Ureter (tissue), 1 donor: ENCODE data around the gene ACTC1. TPM values are rescaled to one million over a fixed set of nuclear protein-coding genes. Genes with fewer than 3 reads are reported as not detected.

Experiments
- DNase-seq: peaks from one replicate; pipeline ENCODE4 v3.0.0-alpha.2; 2020; ENCODE audit warnings: low spot score
- total RNA-seq: library from RNA; stranded (reverse); gene quantifications from one replicate; pipeline ENCODE4 v1.2.4, GENCODE V29; 2023
- donor health status: DM: yes; HTN: yes; CAD: no.

ACTC1 gene
- total RNA-seq, 1 donor from 2014 or later: 29.7 TPM

DNA sequence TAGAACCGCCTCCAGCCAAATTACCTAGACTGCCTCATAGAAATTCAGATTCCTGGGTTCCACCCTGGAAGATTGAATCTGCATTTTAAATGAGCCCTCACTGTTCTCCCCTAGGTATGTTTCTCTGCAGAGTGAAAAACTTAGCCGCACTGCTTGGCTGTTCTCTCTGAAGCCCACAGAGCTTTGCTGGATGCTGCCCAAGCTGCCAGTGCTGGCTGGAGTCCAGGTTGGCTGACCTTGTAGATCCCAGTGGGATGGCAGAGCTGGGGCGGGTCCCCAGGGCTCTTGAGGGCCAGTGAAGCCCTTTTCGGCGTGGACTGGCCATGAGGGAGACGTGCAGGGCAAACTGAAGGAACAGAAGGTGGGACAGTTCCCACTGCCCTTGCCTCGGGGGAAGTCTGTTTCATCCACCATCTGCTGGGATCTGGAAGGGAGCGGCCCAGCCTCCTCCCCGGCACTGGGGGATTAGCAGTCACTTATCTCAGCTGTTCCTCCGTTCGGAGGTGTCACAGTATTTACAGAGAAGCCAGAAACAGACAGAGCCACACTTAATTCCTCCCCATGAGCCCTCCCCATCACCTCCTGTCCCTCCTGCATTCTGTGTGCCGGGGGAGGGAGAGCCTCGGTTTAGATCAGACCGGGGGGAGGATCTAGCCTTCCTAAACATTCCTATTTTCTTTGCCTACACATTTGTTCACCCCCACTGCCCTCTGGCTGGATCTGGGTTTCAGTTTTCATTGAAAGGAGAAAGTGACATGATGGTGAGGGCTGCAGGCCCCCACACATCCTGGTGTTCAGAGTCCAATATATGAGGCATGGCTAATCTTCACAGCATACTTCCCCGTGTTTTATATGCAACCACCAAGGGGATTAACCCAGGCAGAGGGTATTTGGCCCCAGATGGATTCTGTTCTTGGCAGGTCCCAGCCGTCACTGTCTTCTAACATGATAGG is 4.1 kb upstream of the ACTC1 start:
- DNase-seq: peak; percentile 56

DNA sequence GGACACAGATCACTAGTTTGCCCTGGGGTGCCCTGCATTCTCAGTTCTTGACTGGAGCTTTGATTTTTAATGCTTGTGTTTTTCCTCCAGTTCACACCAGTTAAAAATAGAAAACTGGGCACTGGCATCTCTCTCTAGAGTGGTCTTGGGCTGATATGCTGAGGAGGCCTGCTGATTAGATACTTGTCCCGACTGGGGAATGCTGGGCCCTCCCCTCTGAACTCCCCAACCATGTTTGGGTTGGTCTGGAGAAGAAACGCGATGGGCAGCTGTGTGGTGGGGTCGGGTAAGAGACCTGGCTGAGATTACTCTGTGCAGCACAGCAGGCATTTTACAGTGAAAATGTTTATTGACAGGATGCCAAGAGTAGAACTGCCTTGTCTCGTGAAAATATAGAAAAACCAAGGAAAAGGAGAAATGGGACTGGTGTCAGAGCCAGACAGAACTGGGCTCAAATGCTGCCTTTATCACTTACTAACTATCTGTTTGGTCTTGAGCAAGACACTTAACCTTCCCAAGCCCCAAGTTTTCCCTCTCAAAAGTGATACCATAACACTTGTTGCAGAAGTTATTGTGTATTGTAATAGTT is 1.6 kb upstream of the ACTC1 start:
- DNase-seq: no peak

DNA sequence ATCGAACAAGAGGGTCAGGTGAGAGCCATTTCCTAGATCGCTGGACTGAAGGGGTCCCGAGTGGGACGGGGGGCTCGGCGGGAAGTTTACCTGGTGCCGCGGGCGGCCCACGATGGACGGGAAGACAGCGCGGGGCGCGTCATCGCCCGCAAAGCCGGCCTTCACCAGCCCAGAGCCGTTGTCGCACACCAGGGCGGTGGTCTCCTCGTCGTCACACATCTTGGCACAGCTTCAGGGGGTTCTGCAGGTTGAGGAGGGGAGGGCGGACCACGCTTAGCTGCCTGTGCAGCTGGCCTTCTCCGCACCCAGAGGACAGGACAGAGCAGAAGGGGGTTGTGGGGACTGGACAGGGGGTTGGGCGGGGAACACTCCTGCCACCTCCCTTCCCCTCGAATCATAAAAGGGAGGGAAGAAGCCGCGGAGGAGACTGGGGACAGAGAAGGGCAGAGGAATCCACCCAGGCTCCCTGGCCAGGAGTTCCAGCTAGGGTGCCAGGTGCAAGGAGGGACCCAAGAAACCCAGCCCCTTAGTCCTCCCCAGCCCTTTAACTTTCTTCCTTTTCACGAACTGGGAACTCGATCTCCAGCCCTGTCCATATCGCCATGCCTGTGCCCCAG is 651 bp downstream of the ACTC1 start:
- DNase-seq: no peak

DNA sequence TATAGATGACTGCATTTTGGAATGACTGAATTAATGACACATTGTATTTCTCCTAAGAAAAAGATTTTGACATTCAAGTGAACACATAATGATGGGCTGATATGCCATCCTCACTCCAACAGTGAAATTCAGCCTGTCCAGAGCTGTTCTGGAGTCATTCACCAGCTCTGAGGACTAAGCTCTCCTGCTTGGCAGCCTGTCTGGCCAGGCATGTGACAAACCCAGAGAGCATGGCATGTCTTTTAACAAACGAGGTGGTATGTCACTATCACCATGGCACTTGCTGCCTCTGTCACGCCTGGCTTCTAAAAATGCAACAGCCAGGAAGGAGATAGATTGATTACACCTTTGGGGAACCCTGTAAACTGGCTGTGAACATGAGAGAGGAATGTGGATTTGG is 1.4 kb downstream of the ACTC1 start:
- DNase-seq: no peak

DNA sequence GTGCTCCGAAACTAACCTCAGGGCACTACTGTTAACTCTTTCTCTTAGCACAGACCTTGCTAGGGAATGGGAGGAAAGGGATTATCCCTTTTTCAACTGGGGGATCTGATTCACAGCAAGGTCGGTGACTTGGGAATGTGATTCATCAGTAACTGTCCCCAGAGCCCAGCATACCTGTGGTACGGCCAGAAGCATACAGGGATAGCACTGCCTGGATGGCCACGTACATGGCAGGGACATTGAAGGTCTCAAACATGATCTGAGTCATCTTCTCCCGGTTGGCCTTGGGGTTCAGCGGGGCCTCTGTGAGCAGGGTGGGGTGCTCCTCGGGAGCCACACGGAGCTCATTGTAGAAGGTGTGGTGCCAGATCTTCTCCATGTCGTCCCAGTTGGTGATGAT is 2.3 kb downstream of the ACTC1 start:
- DNase-seq: no peak

DNA sequence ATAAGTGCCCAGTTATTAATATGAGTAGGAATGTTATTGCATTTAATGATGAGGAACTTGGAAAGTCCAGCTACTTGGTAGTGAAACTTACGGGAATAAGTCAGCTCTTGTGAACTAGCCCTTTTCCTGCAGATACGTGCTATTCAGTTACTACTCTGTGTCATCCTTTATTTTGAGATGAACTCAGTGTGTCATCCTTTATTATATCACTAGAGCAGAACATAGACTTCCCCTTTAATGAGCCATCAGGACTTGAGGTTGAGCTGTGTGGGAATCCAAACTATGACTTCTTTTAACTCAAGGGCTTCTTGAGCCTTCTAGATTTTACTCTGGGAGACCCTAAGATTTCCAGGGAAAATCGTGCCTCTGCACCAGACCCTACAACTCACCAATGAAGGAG is 3.6 kb downstream of the ACTC1 start:
- DNase-seq: no peak

DNA sequence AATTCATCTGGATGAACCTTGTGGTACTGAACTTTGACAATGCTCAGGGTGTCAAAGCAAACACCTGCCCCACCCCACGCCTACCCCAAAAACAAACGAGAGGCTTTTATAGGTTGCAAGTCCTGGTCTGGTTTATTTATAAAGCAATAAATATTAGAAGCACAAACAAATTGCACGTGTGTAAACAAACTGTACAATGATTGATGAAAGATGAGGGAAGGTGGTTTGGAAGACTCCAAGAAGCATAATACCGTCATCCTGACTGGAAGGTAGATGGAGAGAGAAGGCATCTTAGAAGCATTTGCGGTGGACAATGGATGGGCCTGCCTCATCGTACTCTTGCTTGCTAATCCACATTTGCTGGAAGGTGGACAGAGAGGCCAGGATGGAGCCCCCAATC is 5.2 kb downstream of the ACTC1 start:
- DNase-seq: no peak

DNA sequence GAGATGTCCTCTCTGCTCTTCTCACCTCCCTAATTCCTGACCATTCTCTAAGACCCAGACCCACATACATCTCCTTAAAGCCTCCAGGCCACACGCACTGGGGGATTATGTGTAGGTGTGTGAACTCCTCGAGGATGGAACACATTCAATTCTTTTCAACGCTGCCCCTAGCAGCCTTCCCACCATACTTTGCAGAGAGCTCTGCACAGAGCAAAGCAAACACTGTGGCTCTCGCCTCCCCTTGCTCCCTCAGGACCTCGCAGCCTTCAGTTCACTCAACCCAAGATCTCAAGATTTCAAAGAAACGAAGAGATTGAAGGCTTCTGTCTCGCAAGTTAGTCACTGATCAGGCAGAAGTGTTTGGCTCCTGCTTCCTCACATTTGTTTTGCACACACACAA is 6.0 kb downstream of the ACTC1 start:
- no peak for DNase-seq

DNA sequence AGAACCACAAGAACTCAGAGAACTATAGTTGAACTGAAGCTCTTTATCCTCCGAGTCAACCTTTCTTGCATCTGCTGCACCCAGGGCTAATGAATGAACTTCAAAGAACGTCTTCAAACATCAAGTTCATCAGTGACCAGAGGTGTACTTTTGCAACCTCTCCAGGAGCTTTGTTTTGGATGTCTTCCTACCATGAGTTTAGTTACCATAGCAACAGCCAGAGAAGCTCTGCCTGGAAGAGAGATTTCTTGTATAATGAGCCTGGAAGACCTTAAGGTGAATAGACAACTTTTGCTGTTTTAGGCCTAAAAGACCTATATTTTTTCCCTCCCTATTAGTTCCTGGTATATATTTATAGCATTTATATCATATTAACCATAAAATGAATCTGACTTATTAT is 9.1 kb downstream of the ACTC1 start:
- no peak for DNase-seq

DNA sequence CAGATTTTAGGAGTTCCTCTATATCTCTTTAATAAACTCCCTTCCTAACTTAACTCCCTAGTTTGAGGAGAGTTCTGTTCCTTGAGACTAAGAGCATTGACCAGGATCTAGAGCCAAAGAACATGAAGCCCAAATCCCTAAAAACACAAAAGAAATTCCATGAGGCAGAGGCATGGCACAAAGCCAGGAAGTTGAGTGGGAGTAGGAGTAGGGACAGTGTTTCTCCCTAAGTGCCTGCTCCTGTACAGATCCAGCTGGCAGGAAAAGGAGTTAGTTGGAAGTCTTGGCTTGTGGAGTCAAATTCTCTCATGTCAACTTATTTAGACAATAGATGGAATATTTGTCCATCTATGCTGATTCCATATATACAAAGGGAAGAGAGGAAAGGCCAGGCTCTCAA is 11.4 kb downstream of the ACTC1 start:
- no peak for DNase-seq

DNA sequence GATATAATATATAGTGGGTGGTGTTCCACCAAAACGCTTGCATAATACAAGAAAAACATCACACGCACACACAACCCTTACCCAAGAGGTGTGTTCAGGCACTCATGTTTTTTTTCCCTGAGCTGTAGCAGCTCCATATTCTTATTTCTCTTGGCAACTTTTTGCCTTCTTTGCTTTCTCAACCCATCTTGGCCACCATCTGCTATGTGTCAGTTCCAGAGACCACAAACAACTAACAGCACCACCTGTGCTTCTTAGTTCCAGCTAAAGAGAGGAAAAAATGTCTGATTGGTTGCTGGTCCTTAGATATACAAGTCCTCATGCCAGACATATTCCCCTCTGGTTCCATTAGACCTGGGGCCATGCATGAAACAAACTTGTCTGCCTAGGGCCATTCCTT is 11.9 kb downstream of the ACTC1 start:
- DNase-seq: no peak

DNA sequence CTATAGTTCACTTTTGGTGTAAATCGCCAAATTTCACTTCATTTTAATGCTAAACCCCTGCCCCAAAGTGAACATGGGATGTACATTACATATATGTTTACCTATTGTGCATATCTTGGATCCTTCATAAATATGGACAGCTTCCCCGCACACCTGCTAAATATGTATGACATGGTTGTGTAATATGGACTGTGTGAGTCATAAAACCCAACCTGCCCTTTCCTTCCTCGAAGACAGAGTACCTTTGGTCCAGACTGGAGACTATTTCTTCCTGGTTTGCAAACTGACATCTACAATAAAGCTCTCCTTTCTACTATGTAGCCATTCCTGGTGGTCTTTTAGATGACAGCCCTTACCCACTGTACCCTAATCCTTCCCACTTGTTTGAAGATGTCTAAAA is 12.4 kb downstream of the ACTC1 start:
- no peak for DNase-seq

DNA sequence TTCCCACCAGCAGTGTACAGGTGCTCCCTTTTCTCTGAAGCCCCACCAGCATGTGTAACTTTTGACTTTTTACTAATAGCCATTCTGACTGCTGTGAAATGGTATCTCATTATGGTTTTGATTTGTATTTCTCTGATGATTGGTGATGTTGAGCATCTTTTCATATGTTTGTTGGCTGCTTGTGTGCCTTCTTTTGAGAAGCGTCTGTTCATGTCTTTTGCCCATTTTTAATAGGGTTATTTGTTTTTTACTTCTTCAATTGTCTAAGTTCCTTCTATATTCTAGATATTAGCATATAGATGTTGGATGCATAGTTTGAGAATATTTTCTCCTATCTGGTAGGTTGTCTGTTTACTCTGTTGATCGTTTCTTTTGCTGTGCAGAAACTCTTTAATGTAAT is 14.6 kb downstream of the ACTC1 start:
- no peak for DNase-seq

DNA sequence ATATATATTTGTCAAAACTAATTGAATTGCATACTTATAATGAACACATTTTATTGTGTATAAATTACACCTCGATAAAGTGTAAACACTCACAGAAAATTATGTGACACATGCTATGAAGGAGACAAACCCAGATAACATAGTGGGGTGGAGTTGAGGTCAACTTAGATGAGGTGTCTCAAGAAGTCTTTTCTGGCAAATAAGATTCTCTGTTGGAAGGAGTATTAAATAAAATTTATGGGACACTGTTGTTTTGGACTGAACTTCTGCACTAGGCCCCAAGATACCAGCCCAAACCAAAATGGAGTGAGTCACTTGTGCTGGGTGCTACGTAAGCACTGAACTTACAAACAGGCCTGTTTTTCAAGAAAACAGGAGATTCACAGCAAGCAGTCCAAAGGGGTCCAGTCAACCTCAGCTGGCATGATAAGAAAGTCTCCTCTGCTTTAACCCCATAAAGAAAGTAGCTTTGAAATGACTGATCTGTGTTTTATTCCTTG is 18.7 kb downstream of the ACTC1 start:
- DNase-seq: no peak

DNA sequence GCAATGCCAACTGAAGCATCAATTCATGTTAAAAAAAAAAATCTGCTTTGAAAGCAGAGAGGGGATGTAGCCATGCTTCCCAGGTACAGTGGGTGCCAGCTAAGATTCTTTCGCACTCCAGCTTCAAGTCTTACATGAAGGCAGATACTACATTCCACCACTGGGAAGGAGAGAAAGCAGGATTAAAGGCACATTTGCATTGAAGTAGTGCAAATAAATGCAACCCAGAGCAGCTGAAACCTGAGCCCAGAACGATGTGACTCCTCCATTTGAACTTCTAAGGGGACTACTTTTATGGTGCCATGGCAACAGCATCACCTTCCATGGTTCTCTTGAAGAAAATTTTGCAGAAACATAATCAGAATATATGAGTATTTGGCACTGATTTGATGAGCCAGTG is 21.4 kb downstream of the ACTC1 start:
- no peak for DNase-seq

DNA sequence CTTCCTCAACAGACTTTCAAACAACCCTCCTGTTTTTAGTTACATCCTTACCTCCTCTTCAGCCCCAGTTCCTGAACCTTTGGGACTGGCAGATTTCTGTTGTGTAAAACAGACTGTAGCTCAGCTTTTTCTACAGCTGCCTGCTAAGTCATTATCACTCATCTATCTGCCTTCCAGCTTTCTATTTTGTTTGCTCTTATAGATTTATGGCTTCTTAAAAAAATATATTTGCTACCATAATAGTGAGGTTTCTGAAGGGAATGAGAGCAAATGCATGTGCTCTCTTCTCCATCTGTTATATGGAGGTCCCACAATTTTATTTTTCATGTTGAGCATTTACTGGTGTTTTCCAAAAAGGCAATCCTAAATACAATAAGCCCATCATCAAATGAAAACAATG is 22.3 kb downstream of the ACTC1 start:
- no peak for DNase-seq

DNA sequence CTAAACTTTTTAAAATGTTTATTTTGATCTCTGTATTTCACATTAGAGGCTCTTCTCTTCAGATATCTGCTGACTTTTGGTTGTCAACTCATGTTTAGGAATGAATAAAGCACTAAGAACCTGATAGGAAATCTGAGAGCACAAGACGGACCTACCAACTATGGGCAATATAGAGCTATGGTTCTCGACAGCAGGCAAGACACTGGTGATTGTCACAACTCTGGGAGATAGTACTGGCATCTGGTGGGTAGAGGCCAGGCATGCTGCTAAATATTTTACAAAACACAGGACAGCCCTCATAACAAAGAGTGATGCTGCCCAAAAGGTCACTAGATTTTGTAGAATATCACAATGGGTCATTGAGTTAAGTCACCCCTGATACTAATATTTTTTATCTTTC is 23.0 kb downstream of the ACTC1 start:
- DNase-seq: no peak

DNA sequence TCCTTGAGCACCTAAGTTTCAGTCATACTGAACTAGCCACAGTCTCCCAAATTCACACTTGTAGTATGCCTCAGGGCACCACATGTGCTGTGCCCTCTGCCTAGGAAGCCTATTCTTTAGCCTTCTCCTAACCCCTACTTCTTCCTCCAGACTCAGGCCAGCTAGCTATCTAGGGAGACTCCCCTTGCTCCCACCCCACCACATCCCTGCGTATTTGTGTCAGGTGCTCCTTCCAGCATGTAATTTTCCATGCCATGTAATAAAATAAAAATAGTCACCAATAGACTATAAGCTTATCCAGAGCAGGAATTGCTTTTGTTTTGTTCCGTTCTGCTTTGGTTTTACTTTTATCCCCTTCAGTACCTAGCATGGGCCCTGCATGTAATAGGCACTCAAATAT is 25.6 kb downstream of the ACTC1 start:
- no peak for DNase-seq

DNA sequence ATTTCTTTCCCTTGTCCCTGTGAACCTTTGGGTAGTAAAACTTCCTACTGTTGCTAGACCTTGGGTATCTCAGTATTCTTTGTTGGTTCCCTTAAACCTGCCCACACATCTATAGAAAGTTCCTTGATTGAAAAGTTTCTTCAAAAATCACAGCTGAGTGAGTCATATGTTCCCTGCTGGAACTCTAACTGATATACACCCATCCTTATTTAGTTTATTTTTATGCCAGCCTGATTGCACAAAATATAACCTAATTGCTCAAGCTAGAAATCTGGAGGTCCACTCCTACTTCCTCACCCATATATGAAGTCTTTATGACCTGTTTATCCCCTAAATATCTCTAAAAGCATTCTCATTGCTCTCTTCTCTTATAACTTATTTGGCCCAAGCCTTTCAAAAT is 26.8 kb downstream of the ACTC1 start:
- DNase-seq: no peak

DNA sequence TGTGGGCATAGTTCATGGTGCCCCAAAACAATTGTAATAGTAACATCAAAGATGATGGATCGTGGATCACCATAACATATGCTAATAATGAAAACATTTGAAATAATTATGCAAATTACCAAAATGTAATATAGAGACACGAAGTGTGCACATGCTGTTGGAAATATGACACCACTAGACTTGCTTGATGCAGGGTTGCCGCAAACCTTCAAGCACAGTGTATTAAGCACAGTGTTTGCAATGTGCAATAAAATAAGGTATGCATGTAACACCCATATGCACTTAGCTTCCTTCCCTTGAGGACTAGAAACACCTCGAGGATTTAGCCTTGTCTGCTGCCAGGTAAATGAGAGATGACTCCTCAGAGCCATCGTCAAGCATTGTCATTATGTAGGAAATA is 29.6 kb downstream of the ACTC1 start:
- no peak for DNase-seq

DNA sequence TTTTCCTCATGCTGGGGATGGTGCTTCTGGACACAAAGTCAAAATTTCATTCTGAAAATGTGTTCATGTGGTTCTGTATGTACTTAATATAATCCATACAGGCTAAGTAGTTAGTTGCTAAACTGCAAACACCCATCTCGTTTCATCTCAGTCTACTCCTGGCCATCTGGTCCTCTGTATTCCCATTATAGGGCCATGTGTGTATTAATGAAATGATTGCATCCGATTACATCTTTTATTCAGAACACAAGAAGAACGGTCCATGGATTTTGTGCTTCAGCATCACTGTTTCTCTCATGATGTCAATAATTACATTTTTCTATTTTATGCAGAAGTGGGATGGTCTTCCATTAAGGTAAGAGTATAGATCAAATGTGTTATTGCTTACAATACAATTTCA is 34.4 kb downstream of the ACTC1 start:
- no peak for DNase-seq

DNA sequence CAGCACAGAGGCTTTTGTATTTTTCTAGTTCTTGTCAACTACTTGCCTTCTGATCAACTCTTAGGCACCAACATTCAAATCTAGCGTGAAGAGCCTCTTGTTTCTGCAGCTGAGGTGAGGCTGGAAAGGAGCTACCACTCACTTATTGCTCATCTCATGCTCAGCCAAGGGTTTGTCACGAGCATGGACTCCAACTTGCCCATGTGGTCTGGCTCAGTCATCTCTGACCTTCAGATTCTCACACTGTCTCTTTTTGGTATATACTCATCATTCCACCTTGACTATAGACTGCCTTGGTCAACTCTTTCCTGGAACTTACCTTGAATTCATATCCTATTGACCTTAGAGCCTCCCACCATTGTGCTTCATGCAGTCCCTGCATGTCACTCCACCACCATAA is 35.4 kb downstream of the ACTC1 start:
- no peak for DNase-seq

DNA sequence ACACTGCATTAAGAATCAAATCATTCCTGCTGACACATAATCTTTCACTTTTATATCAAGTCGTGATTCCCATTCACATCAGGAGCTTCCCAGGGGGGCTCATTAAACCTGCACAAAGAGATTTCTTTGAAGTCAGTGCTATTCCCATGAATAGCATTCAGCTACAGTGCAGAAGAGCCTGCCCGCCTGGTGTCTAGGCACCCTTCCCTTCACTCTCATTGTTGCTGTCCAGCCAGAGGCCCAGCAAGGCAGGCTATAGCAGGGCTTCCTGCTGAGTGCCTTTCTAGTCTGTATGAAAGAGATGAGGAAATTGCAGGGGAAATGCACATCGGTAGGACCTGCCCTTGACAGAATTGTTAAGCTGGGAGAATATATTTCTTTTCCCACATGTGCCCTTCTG is 36.0 kb downstream of the ACTC1 start:
- DNase-seq: no peak
